ENCODE data around the gene SDK1.

GRCh38 chr7:4269746-4270145, 968.7 kb downstream of the SDK1 start:
- TF ChIP-seq CTCF (IDR thresholded peaks at IDR 0.05) (no peak), POLR2A (IDR thresholded peaks at IDR 0.05) (no peak)
